SK-N-DZ (cell line): ENCODE results near the gene ITGB3. TPM values are rescaled to one million over a fixed set of nuclear protein-coding genes. Genes with fewer than 3 reads are reported as not detected.
"Not testable (repeated sequence)": the region's sequence is repeated elsewhere in the genome, so short reads cannot be mapped to it uniquely, and the experiment has no call there.

Experiments used
- DNase-seq: peaks from one replicate; pipeline ENCODE4 v3.0.0-alpha.2; 2015; ENCODE audit warnings: low spot score
- polyA plus RNA-seq, 2 experiments: library from polyadenylated mRNA; depleted of rRNA; stranded (reverse); fragments of >200 nt; gene quantifications; 2 replicates each; pipeline ENCODE4 v1.2.3, GENCODE V29; 2014

The ITGB3 gene
- polyA plus RNA-seq (2014; cell fraction: cytosol; rRNA removed) = not detected in 2 replicates
- 0.44 TPM in 1 of 2 replicates, not detected in the other for polyA plus RNA-seq (2014; cell fraction: nucleus; rRNA removed)

DNA sequence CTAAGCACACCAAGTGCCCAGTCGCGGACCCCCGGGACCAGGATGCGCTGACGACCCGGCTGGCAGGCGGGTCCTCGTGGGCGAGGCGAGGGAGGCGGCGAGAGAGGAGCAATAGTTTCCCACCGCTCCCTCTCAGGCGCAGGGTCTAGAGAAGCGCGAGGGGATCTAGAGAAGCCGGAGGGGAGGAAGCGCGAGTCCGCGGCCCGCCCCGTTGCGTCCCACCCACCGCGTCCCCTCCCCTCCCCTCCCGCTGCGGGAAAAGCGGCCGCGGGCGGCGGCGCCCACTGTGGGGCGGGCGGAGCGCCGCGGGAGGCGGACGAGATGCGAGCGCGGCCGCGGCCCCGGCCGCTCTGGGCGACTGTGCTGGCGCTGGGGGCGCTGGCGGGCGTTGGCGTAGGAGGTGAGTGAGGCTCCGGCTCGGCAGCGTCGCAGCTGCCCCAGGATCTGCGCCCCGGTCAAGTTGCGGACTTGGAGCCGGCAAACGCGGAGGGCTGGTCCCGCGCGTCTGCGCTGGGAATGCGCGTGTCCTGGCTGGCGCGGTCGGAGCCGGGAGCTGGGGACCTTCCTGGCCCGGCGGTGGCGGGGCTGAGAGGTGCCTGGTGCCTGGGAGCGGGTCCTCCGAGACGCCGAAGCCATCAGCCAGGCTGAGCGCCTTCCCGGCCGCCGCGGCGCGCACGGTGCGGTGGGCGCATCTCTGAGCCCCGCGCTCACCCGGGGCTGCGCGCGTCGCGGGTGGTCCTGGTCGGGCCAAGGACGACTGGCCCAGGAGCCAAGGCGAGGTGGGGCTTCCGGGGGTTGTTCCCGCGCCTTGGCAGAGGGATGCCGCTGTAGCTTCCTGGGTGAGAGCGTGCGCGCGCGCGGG lies at the start of gene ITGB3:
ITGB3 (plus strand) TSS at position 287 of the 862 bp plus-strand sequence; CDS start at position 322, 35 bp downstream.
- DNase-seq = peak; percentile 67

DNA sequence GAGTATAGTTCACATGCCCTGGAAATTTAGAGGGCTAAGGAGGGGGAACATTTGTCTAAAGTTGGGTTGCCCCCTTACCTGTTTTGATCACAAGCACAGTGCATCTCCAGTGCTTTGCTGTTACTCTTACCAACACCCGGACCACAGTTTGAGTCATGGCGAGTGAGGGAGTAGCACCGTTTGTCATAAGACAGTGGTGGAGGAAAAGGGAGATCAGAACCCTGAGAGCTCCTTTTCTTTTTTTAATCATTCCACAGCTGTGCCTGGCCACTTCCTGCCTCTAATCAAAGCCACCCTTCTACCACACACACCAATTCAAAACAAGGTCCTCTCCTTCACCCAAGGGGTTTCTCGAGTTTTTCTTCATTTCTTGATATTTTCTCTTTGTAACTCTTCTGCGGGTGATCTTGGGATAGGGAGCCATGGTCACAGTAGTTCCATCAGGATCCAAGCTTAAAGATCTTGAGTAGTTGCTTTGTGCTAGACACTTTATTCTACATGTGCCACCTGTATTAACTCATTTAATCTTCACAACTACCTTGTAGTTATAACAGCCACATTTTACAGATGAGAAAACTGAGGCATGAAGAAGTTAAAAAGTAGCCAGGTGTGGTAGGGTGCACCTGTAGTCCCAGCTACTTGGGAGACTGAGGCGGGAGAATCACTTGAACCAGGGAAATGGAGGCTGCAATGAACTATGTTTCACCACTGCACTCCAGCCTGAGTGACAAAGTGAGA lies 49.5 kb upstream of the ITGB3 start:
- DNase-seq = no peak

DNA sequence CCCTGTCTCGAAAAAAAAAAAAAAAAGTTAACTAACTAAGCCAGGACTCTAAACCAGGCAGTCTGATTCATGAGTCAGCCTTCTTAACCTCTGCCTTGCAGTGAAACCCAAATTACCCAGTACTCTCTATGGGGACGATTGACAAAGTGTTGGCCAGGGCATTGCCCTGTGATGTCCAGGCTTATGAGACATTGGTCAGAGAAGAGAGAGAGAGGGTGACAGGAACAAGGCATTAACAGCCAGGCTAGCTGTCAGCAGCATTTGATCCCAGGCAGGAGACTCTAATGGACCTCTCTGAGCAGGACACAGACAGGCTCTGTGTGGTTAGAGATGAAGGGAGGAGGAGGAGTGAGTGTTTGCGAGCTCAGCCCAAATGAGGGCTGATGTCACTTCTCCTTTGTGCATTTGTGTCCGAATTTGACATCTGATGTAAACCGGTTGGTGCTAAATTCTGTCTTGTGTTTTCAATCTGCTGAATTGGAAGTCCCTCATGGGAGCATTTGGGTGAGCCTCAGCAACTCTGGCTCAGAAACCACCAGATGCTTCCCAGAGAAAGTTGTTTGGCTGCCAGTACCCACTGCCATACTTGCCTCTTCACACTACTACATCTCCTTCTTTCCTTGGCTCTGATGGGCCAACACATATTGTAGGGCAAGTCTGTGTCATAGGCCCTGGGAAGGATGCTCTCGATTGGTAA lies 48.8 kb upstream of the ITGB3 start:
- no peak for DNase-seq

DNA sequence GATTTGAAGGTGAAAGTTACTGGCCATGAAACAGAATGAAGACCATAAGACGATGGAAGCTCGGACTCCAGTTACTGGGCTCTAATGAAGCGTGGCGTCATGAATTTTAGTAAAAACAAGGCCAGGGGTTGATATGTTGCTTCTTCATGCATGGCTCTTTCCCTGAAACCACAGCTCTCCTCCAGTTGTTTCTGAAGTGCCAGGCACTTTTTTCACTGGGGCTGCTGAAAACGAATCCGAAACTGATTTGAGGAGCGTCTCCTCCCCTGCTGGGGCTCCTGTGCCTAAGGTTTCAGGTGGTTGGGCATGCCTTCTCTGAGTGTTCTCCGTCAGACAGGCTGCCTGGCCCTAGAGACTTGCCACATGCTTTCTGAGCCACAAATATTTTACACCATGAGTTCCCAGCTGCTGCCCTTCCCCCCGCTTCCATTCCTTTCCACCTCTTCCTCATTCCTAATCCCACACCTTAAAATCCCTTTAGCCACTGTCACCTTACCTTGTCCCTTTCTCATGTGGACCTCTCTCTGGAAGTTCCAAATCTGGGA lies 48.1 kb upstream of the ITGB3 start:
- DNase-seq = no peak

DNA sequence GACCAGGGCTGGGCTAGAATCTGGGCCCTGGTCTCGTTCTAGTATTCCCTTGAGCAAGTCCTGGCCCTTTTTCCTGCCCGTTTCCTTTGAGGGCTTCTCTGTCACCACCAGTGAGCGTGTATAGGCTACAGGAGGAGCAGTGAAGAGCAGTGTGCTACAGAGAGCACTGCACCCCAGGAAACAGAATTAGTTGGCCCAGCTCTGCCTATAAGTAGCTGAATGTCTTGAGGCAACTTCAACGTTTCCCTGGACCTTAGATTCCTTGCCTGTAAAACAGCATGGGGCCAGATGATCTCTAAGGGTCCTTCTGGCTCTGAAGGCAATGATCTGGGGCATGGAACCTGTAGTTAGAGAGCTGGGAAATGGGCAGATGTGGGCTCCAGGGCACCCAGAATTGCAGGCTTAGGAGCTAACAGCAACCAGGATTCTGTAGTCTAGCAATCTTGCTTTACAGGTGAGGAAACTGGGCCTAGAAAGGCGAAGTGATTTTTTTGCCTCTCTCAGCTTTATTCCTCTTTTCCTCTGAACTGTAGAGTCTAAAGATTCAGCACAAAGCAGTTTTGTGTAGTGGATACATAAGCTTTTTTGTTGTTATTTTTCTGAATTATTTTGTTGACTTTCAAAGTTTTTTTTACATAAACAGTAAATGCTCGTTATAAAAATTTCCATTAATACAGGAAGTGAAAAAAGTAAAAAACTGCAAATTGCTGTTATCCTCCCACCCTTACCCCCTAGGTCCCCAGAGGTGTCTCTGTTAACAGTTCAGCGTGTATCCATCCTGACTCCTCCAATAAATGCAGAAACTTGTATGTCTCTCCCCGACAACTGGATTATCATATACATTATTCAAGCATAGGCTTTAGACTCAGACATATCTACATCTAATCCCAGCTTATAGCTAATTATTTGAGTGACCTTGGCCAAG lies 46.2 kb upstream of the ITGB3 start:
- no peak for DNase-seq

DNA sequence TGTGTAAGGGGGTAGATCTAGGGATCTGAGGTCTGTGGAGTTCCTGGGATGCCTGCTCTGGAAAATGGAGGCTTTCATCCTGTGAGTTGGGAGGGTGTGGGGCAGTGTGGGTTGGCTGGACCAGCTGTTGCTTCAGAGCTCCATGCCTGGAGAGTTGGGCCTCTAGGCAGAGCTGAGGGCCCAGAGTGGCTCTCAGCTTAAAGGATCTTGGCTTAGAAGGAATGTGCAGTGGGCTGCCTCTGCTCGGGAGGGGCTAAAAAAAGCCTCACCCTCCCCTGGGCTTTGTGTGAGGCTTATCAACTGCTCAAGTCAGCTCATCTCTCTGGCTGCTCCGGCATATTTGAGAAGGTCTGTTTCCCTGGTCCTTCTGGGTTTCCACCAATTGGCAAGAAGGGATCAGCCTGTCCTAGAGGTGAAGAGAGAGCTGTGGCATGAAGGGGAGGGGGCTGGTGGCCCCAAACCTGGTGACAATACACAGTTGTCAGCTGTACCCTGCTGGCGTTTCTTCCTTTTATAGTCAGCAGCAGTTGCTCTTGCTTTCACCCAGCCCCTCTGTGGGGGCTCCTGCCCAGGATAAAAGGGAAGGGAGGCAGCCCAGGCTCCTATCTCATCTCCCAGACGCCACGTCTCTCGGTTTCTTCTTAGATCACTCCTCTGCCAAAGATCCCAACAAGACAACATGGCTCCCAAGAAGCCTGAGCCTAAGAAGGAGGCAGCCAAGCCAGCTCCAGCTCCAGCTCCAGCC lies 44.7 kb upstream of the ITGB3 start, which contains the start of gene MYL4:
MYL4 (plus strand) TSS at position 605 of the 745 bp plus-strand sequence; CDS start at position 680, 75 bp downstream.
- no peak for DNase-seq

DNA sequence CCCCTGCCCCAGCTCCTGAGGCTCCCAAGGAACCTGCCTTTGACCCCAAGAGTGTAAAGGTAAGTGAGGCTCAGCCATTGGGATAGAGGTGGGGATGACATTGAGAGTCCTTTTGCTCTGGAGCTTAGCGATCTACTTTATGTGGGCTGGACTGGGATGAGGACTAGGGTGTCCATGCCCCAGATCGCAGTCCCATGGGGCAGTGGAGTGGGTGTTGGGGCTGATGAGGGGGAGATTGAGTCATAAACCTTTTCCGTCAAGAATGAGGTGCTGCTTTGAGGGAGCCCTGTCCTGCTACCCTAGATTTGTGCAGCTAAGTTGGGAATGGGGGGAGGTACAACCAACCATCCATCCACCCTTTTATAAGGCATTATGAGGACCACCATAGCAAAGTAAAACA lies 44.1 kb upstream of the ITGB3 start:
- no peak for DNase-seq

DNA sequence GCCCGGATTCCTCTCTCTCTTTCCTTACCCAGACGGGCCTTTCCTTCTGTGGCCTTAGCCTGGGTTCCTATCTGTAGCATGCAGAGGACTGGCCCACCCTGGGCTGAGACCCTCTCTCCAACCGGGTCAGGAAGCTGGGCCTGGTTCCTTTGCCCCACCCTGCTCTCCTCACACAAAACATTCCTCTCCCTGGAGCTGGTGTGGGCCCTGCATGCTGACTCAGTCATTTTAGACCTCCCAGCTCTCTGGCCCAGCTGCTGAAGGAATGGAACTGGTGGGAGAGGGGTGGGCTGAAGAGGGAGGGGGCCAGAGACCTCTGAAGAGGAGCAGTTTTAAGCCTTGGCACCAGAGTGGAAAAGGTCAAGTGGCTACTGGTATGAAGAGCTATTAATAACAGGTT lies 43.5 kb upstream of the ITGB3 start:
- no peak for DNase-seq

DNA sequence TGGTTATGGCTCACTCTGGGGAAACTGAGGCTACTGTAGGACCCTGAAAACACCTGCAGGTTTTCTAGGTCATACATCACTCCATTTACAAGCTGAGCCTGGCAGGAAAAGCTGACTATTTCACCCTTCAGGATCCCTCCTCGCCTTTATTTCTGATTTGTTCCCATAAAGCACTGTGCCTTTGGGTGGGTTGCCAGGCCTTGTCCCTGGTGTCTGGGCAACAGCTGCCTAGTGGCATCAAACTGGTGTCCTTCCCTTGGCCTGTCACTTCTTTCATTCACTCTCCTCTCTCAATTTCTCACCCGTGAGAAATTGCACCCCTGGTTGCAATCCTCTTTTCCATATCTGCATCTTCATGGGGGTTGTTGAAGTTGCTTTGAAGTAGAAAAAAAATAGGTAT lies 42.8 kb upstream of the ITGB3 start:
- no peak for DNase-seq

DNA sequence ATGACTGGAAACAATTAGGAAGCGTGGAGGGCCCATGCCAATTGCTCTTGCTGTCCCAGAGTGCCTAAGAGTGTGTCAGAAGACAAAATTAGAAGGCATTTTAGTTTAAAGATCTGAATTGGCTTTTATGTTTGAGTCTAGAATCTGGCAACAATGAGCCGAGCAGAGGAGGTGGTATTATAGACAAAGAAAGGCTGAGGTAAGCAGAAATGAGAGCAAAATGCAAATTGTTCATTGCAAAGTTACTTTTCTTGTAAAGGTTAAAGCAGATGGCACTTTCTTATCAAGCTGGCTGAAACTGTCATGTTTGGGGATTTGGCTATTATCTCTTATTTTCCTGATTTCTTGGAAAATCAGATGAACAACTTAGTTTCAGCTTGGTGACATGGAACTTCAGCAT lies 41.2 kb upstream of the ITGB3 start:
- DNase-seq = no peak

DNA sequence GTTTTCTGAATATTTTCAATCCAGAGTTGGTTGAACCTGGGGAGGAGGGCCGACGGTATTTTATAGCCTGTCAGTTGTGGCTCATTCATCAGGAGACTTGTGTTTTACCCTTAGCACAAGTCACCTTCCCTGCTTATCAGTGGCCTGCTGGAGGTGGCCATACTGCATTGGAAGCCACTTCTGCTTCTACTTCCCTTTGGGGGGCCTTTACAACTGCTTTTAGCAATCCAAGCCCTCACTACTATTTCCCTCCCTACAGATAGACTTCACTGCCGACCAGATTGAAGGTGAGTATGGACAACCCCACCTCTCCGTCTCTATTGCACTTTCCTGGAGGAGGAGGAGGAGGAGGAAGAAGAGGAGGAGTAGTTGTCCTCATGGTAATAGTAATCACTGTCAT lies 40.1 kb upstream of the ITGB3 start:
- DNase-seq = no peak

DNA sequence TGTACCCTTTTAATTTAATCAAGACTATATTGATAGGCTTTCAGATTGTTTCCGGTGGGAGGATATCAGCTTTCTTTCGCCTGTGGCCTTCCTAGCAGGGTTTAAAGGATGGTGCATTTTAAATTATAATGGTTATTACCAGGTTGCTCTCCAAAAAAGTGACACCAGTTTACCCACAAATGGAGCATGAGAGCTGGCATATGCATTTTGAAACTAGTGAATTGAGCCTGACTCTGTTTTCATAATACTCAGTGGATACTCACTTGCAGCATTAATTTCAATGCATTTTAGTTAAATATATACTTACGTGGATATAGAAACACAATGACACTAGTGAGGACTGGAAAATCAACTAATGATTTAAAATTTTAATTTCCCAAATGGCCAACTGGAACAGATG lies 38.7 kb upstream of the ITGB3 start:
- DNase-seq = no peak

DNA sequence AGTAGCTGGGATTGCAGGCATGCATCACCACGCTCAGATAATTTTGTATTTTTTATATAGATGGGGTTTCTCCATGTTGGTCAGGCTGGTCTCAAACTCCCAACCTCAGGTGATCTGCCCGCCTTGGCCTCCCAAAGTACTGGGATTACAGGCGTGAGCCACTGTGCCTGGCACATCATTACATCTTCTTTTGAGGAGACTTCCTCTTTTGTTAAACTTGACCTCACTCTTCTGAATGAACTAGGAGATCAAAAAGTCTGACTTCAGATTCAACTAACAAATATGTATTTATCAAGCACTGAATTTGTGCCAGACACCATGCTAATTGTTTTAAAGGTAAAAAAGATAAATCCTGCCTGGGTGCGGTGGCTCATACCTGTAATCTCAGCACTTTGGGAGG lies 36.8 kb upstream of the ITGB3 start:
- DNase-seq = not testable (repeated sequence)

DNA sequence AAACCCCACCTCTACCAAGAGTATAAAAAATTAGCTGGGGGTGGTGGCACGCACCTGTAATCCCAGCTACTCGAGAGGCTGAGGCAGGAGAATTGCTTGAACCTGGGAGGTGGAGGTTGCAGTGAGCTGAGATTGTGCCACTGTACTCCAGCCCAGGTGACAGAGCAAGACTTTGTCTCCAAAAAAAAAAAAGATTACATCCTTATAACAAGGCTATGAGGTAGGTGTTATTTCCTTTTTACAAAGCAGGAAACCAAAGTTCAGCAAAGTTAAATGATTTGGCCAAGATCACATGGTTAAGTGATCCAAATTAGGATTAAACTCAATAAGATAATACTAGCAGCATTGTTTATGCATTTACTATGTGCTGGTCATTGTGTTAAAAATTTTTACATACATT lies 36.3 kb upstream of the ITGB3 start:
- DNase-seq = not testable (repeated sequence)

DNA sequence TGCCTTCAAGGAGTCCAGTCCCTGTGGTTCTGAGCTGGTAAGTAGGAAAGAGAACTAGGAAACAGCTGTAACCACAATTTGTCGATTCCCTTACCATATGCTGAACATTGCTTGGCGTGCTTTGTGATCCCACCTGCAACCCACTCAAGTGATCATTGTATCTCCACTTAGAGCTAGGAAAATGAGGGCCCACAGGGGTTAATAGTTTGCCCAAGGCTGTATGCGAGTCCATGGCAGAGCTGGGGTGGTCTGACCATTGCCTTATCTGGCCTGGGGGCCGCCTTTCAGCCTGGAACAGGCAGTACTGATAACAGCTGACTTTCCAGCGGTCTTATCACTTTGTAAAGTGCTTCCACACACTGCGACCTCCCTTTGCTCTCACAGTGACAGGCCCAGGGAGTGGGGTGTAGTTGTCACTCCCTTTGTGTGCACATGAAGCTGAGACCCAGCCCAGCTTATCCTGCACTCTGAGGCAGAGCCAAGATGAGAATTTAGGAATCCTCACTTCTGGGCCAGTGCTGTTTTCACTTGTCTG lies 34.7 kb upstream of the ITGB3 start:
- no peak for DNase-seq

DNA sequence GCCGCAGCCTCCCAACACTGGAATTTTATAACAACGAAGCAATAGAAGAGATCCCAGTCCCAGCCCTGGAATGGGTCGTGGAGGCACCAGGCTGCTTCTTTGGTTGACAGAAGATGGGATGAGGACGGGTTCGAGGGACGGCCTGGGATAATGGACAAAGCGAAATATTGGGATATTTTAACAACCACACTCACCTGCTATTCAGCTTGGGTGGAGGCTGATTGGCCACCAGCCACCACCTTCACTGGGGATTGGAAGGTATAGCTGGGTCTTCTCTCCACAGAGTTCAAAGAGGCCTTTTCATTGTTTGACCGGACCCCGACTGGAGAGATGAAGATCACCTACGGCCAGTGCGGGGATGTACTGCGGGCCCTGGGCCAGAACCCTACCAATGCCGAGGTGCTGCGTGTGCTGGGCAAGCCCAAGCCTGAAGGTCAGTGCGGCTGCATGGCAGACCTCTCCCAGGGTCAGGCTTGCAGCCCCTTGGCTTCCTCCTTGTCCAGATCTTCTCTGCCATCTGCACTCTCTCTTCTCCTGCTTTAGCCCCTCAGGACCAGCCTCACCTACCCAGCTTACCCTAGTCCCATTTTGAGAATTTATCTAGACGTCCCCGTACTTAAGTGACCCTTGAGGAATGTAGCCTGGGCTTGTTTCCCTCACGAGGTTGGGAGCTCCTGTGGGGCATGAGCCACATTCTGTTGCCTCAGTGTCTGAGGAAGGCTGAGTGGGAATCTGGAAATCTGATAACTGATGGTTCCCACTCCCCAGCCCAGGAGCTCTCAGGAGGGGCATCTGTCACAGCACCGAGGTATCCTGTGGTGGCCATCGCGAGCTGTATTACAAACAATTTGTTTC lies 33.8 kb upstream of the ITGB3 start:
- DNase-seq = no peak

DNA sequence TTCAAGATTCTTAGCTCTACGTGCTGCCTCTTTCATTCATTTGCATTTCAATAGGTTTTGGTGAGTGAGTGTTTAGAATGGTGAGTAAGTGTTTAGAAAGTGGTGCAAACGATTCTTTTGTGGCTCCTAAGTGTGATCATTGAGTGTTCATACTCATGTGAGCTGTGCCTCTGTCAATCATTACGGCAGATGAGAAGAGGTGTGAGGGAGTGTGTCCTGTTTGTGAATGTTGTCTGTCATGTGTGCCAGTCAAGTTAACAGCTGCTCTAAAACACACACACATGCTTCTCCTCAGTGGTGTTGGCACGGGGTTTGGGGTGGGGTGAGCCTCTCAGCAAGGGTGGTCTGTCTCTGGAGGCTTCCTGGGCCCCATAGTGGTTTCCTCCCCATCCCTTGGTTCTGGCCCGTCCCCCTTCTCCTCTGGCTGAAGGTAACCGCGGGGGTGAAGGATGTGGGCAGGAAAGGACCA lies 33.1 kb upstream of the ITGB3 start:
- no peak for DNase-seq

DNA sequence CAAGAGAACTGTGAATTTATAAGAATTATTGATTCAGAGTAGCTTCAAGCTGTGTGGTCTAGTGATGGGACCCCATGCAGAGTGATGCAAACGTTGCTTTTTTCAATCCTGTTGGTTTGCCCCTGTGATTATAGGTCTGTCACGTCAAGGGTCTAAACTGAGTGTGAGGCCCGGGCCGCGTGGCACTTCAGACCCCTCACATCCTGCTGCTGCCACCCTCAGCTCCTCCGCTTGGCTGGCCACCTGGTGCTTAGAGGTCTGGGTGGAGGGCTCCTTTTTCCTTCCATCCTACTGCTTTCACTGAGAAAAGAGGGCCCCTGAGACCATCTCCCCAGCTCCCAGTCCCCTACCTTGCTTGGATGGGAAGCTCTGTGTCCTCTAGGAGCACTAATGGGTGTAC lies 32.5 kb upstream of the ITGB3 start:
- DNase-seq = no peak
